ENCODE results near the gene TMEM154. TPM values are rescaled to one million over a fixed set of nuclear protein-coding genes. Genes with fewer than 3 reads are reported as not detected.

The TMEM154 gene
- polyA plus RNA-seq, 1 donor from 2014 or later = not detected

DNA sequence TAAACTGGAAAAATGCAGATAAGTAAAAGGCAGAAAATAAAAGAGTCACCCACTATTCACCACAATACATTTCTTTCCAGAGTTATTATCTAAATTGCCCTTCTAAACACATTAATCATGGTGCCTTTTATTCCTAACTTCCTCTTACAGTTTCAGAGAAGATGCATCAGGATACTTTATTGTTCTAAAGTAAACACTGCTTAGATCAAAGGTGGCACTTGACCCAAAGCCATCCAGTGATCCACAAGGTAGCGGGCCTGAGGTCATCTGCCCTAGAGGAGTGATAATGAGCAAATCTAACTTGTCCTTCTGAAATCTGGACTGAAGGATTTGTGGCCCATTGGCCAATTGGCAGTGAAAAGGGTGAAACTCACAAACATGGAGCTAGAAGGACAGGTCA lies 12.0 kb upstream of the TMEM154 start:
- Histone ChIP-seq H3K4me3 (ENCODE audit: low read length) (no peak overlapping the region), H3F3A (ENCODE audit: insufficient read depth, low read length, poor library complexity, severe bottlenecking) (no peaks in the 10 kb centered on the region), H3K27ac (ENCODE audit: low read length) (no peak overlapping the region), H3K79me2 (replicated peaks; ENCODE audit: insufficient read depth, low read length) (no peaks in the 10 kb centered on the region), H3K9me3 (ENCODE audit: low read length) (no peaks in the 10 kb centered on the region), H3K27me3 (ENCODE audit: insufficient read depth, low read depth, low read length) (no peaks in the 10 kb centered on the region), H3K9me2 (ENCODE audit: insufficient read depth, low read length) (no peaks in the 10 kb centered on the region), H3K36me3 (ENCODE audit: insufficient read depth, low read length) (no peaks in the 10 kb centered on the region), H2AFZ (ENCODE audit: low read depth, low read length) (no peak overlapping the region), H3K4me2 (ENCODE audit: low read length) (no peak overlapping the region), H4K20me1 (ENCODE audit: insufficient read depth) (no peaks in the 10 kb centered on the region), H3K9ac (ENCODE audit: low read length) (no peak overlapping the region)
- TF ChIP-seq TAF1 (IDR thresholded peaks at IDR 0.05; ENCODE audit: low read depth) = no peak
- TF ChIP-seq EP300 (conservative IDR thresholded peaks at IDR 0.05; ENCODE audit: poor library complexity, severe bottlenecking) = no peak
- no peak for TF ChIP-seq SMC3 (conservative IDR thresholded peaks at IDR 0.05; ENCODE audit: poor library complexity)
- TF ChIP-seq, protein P1, sequence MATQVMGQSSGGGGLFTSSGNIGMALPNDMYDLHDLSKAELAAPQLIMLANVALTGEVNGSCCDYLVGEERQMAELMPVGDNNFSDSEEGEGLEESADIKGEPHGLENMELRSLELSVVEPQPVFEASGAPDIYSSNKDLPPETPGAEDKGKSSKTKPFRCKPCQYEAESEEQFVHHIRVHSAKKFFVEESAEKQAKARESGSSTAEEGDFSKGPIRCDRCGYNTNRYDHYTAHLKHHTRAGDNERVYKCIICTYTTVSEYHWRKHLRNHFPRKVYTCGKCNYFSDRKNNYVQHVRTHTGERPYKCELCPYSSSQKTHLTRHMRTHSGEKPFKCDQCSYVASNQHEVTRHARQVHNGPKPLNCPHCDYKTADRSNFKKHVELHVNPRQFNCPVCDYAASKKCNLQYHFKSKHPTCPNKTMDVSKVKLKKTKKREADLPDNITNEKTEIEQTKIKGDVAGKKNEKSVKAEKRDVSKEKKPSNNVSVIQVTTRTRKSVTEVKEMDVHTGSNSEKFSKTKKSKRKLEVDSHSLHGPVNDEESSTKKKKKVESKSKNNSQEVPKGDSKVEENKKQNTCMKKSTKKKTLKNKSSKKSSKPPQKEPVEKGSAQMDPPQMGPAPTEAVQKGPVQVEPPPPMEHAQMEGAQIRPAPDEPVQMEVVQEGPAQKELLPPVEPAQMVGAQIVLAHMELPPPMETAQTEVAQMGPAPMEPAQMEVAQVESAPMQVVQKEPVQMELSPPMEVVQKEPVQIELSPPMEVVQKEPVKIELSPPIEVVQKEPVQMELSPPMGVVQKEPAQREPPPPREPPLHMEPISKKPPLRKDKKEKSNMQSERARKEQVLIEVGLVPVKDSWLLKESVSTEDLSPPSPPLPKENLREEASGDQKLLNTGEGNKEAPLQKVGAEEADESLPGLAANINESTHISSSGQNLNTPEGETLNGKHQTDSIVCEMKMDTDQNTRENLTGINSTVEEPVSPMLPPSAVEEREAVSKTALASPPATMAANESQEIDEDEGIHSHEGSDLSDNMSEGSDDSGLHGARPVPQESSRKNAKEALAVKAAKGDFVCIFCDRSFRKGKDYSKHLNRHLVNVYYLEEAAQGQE (IDR thresholded peaks at IDR 0.05; ENCODE audit: borderline replicate concordance) = no peak
- TF ChIP-seq POLR2AphosphoS5 (IDR thresholded peaks at IDR 0.05) = no peak
- TF ChIP-seq, protein P2, sequence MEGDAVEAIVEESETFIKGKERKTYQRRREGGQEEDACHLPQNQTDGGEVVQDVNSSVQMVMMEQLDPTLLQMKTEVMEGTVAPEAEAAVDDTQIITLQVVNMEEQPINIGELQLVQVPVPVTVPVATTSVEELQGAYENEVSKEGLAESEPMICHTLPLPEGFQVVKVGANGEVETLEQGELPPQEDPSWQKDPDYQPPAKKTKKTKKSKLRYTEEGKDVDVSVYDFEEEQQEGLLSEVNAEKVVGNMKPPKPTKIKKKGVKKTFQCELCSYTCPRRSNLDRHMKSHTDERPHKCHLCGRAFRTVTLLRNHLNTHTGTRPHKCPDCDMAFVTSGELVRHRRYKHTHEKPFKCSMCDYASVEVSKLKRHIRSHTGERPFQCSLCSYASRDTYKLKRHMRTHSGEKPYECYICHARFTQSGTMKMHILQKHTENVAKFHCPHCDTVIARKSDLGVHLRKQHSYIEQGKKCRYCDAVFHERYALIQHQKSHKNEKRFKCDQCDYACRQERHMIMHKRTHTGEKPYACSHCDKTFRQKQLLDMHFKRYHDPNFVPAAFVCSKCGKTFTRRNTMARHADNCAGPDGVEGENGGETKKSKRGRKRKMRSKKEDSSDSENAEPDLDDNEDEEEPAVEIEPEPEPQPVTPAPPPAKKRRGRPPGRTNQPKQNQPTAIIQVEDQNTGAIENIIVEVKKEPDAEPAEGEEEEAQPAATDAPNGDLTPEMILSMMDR (IDR thresholded peaks at IDR 0.05; ENCODE audit: poor library complexity, severe bottlenecking) = no peak
- TF ChIP-seq MXI1 (conservative IDR thresholded peaks at IDR 0.05; ENCODE audit: poor library complexity, severe bottlenecking) = no peak
- TF ChIP-seq EZH2 (IDR thresholded peaks at IDR 0.05; ENCODE audit: borderline replicate concordance, insufficient read depth, low read length, poor library complexity, severe bottlenecking) = no peak
- no peak for TF ChIP-seq RAD21 (conservative IDR thresholded peaks at IDR 0.05)

DNA sequence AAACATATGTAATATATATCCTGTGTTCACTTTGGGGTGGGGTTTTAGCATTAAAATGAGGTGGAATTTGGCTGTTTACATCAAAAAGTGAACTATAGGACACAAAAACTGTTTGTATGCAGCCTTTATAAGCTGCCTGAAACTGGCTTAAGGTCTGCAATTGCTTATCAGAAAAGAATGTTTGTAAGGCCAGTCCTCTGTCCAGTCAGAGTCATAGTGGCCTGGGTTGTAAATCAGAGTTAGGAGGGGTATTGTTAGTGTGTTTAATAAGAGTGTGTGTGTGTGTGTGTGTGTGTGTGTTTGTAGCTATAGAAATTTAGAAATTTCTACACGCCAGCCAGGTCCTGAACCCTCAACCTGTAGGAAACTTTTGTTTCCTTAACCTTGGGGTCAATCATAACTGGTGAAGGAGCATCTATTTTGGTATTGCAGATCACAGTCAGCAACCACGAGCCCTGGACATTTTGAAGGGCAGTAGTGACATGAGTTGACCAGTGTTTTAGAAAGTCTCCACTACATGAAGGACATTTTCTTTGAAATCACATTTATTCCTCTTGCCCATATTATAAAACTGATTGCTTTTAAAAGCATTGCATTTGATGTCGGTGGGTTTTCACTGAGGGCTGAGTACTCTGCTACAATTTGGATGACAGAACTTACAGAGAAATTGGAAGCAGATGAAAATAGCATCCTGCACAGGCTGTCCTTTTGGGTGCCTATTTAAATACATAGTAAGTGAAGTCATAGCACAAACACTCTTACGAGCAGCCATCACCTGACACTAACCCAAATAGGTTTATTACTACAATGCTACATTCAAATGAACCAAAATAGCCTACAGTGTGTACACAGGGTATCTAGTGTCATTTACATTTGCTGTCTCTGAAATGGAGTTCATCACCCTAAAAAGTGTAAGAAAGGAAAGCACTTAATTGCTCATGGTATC lies 11.2 kb upstream of the TMEM154 start:
- no peaks in the 10 kb centered on the region for H3K9me3 ChIP-seq (ENCODE audit: low read length)
- H3K79me2 ChIP-seq (replicated peaks; ENCODE audit: insufficient read depth, low read length) = no peaks in the 10 kb centered on the region
- H4K20me1 ChIP-seq (ENCODE audit: insufficient read depth) = no peaks in the 10 kb centered on the region
- H3F3A ChIP-seq (ENCODE audit: insufficient read depth, low read length, poor library complexity, severe bottlenecking) = no peaks in the 10 kb centered on the region
- H3K9ac ChIP-seq (ENCODE audit: low read length) = no peak overlapping the region
- TF ChIP-seq EP300 (conservative IDR thresholded peaks at IDR 0.05; ENCODE audit: poor library complexity, severe bottlenecking) = no peak
- no peak for TF ChIP-seq POLR2AphosphoS5 (IDR thresholded peaks at IDR 0.05)
- TF ChIP-seq, protein P2 (IDR thresholded peaks at IDR 0.05; ENCODE audit: poor library complexity, severe bottlenecking) = no peak
- TF ChIP-seq, protein P1 (IDR thresholded peaks at IDR 0.05; ENCODE audit: borderline replicate concordance) = no peak
- TF ChIP-seq EZH2 (IDR thresholded peaks at IDR 0.05; ENCODE audit: borderline replicate concordance, insufficient read depth, low read length, poor library complexity, severe bottlenecking) = no peak
- TF ChIP-seq TAF1 (IDR thresholded peaks at IDR 0.05; ENCODE audit: low read depth) = no peak
- no peak for TF ChIP-seq MXI1 (conservative IDR thresholded peaks at IDR 0.05; ENCODE audit: poor library complexity, severe bottlenecking)
- TF ChIP-seq RAD21 (conservative IDR thresholded peaks at IDR 0.05) = no peak
- TF ChIP-seq SMC3 (conservative IDR thresholded peaks at IDR 0.05; ENCODE audit: poor library complexity) = no peak
- H3K27ac ChIP-seq (ENCODE audit: low read length) = no peak overlapping the region
- H3K36me3 ChIP-seq (ENCODE audit: insufficient read depth, low read length) = no peaks in the 10 kb centered on the region
- no peaks in the 10 kb centered on the region for H3K9me2 ChIP-seq (ENCODE audit: insufficient read depth, low read length)
- no peak overlapping the region for H3K4me3 ChIP-seq (ENCODE audit: low read length)
- H3K27me3 ChIP-seq (ENCODE audit: insufficient read depth, low read depth, low read length) = no peaks in the 10 kb centered on the region
- H3K4me2 ChIP-seq (ENCODE audit: low read length) = no peak overlapping the region
- no peak overlapping the region for H2AFZ ChIP-seq (ENCODE audit: low read depth, low read length)
